A673 (cell line): ENCODE data around the gene GRHL3. TPM values are rescaled to one million over a fixed set of nuclear protein-coding genes. Genes with fewer than 3 reads are reported as not detected.

Source experiments
- BruUV-seq: library from RNA; stranded (reverse); fragments of 400-500 nt; replicated peaks from 2 replicates; lab custom pipeline; 2021; lab: Mats Ljungman, UMichigan
- CTCF ChIA-PET: fragments of 300-600 bp; sonication (Branson Sonifier 250); formaldehyde crosslinking; loops from one replicate; lab custom pipeline; 2022; ENCODE audit warnings: antibody characterized with exemption; lab: Charles Lee
- POLR2A ChIA-PET: fragments of 300-600 bp; sonication (Branson Sonifier 250); formaldehyde crosslinking; loops from one replicate; lab custom pipeline; 2022; ENCODE audit warnings: antibody characterized with exemption; ENCODE audit not compliant: low non-redundant PET; lab: Charles Lee
- DNase-seq: peaks from one replicate; pipeline ENCODE4 v3.0.0-alpha.2; 2015; ENCODE audit warnings: low spot score
- H3K27ac ChIP-seq: fragments of 200-600 bp; sonication (generic); 2 replicates; pipeline ENCODE4 v1.5.1; 2016; ENCODE audit warnings: mixed run types, low read depth, mild to moderate bottlenecking, mixed read lengths, antibody characterized with exemption, low read length; ENCODE audit not compliant: poor library complexity, severe bottlenecking
- H3K27me3 ChIP-seq: fragments of 200-600 bp; sonication (generic); replicated peaks from 2 replicates; pipeline ENCODE4 v1.6.1; 2017; ENCODE audit warnings: mixed run types, low read depth, mild to moderate bottlenecking, mixed read lengths, antibody characterized with exemption, low read length; ENCODE audit not compliant: insufficient read depth, poor library complexity
- H3K36me3 ChIP-seq: fragments of 200-600 bp; sonication (generic); 2 replicates; pipeline ENCODE4 v1.6.1; 2016; ENCODE audit warnings: mixed run types, mild to moderate bottlenecking, mixed read lengths, antibody characterized with exemption, low read length; ENCODE audit not compliant: insufficient read depth, poor library complexity, severe bottlenecking
- H3K4me1 ChIP-seq: fragments of 200-600 bp; sonication (generic); 2 replicates; pipeline ENCODE4 v1.6.1; 2017; ENCODE audit warnings: mixed run types, mild to moderate bottlenecking, mixed read lengths, antibody characterized with exemption, low read length; ENCODE audit not compliant: insufficient read depth, poor library complexity, severe bottlenecking
- H3K4me3 ChIP-seq: fragments of 200-600 bp; sonication (generic); 2 replicates; pipeline ENCODE4 v1.5.1; 2016; ENCODE audit warnings: low read depth, mixed run types, mild to moderate bottlenecking, mixed read lengths, low read length; ENCODE audit not compliant: poor library complexity, severe bottlenecking
- H3K9me3 ChIP-seq: fragments of 200-600 bp; sonication (generic); 2 replicates; pipeline ENCODE4 v1.6.1; 2016; ENCODE audit warnings: mixed run types, low read depth, mild to moderate bottlenecking, mixed read lengths, antibody characterized with exemption, low read length; ENCODE audit not compliant: poor library complexity, severe bottlenecking
- EZH2 ChIP-seq: fragments of 200-600 bp; sonication (generic); IDR thresholded peaks from 2 replicates; pipeline ENCODE4 v1.6.1; 2017; ENCODE audit warnings: borderline replicate concordance, low read depth, mild to moderate bottlenecking, mixed read lengths, antibody characterized with exemption, low read length; ENCODE audit not compliant: poor library complexity, severe bottlenecking
- intact Hi-C: fragments of 100-400 bp; cut with micrococcal nuclease; formaldehyde crosslinking; loops from one replicate; pipeline ENCODE4 v1.10.0; 2022; ENCODE audit not compliant: unreplicated experiment
- total RNA-seq: library from RNA; stranded (reverse); gene quantifications from 2 replicates; pipeline ENCODE4 v1.2.3, GENCODE V29; 2021
- TF ChIP-seq, protein P1 (sequence below): fragments of 300-800, 200-600 bp; sonication (generic); conservative IDR thresholded peaks from 2 replicates; pipeline ENCODE4 v1.5.1; 2017; ENCODE audit warnings: low read depth, mild to moderate bottlenecking, antibody characterized with exemption, low read length, moderate library complexity, mixed read lengths

GRHL3 gene
- total RNA-seq, 1 experiment from 2014 or later = not detected

- Histone ChIP-seq H3K4me3 (no peak overlapping the region), H3K4me1 (peaks cover 9% of the 10 kb centered on the region), H3K36me3 (no peaks in the 10 kb centered on the region), H3K9me3 (no peaks in the 10 kb centered on the region), H3K27me3 (no peaks in the 10 kb centered on the region), H3K27ac (no peak overlapping the region)
- POLR2A ChIA-PET = no interaction called here
- BruUV-seq = no TSS peak
- CTCF ChIA-PET = no interaction called here
- TF ChIP-seq EZH2 = no peak
- TF ChIP-seq, protein P1, sequence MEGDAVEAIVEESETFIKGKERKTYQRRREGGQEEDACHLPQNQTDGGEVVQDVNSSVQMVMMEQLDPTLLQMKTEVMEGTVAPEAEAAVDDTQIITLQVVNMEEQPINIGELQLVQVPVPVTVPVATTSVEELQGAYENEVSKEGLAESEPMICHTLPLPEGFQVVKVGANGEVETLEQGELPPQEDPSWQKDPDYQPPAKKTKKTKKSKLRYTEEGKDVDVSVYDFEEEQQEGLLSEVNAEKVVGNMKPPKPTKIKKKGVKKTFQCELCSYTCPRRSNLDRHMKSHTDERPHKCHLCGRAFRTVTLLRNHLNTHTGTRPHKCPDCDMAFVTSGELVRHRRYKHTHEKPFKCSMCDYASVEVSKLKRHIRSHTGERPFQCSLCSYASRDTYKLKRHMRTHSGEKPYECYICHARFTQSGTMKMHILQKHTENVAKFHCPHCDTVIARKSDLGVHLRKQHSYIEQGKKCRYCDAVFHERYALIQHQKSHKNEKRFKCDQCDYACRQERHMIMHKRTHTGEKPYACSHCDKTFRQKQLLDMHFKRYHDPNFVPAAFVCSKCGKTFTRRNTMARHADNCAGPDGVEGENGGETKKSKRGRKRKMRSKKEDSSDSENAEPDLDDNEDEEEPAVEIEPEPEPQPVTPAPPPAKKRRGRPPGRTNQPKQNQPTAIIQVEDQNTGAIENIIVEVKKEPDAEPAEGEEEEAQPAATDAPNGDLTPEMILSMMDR = no peak
- intact Hi-C loops = no loop called here
- DNase-seq = no peak
These were observed 61.4 kb downstream of the GRHL3 start for GRCh38 chr1:24380508-24380907.

- H3K27ac ChIP-seq = no peak overlapping the region
- peaks cover 11% of the 10 kb centered on the region for H3K4me1 ChIP-seq
- TF ChIP-seq, protein P1 = no peak
- no peak for TF ChIP-seq EZH2
- no peak overlapping the region for H3K4me3 ChIP-seq
- BruUV-seq = no TSS peak
- H3K36me3 ChIP-seq = no peaks in the 10 kb centered on the region
- CTCF ChIA-PET = interaction anchor here (1.0 kb wide), 1 partner anchor 11 kb away, joined by 3 read pairs; no protein-coding TSS in a partner anchor
- POLR2A ChIA-PET = no interaction called here
- H3K9me3 ChIP-seq = no peaks in the 10 kb centered on the region
- intact Hi-C loops = no loop called here
- no peak for DNase-seq
- no peaks in the 10 kb centered on the region for H3K27me3 ChIP-seq
These were observed 62.1 kb downstream of the GRHL3 start for GRCh38 chr1:24381256-24381655.

DNA sequence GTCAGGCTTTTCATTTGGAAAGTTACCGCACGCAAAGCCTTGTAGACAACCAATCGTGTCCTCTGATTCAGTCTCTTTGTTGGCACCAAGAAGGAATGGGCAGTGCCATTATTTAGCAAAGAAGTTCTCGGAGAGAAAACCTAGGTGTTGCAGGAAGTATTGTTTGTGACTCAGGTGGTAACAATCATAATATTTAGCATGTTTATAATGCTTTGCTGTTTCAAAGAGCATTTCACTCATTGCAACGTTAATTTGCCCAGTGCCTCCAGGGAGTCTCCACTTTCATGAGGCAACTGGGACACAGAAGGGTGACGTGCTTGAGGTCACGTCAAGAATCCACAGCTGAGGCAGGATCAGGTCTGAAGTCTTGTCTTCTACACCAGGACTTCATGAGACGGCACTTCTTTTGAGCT is 63.0 kb downstream of the GRHL3 start:
- no TSS peak for BruUV-seq
- TF ChIP-seq EZH2 = no peak
- TF ChIP-seq, protein P1 = no peak
- DNase-seq = no peak
- Histone ChIP-seq H3K4me3 (no peak overlapping the region), H3K36me3 (no peaks in the 10 kb centered on the region), H3K27me3 (no peaks in the 10 kb centered on the region), H3K9me3 (no peaks in the 10 kb centered on the region), H3K4me1 (peaks cover 14% of the 10 kb centered on the region), H3K27ac (no peak overlapping the region)
- CTCF ChIA-PET = interaction anchor here (1.0 kb wide), 1 partner anchor 10 kb away, joined by 3 read pairs; no protein-coding TSS in a partner anchor
- intact Hi-C loops = no loop called here
- POLR2A ChIA-PET = interaction anchor here (0.6 to 0.7 kb wide), 2 partner anchors 10 to 189 kb away, joined by 5 to 13 read pairs; no protein-coding TSS in a partner anchor
